Stimulated activated effector memory CD8-positive, alpha-beta T cell treated with anti-CD3 and anti-CD28 coated beads, Interleukin-12 subunit alpha, Interleukin-12 subunit beta, amount 100 ng/mL, for 72 hours (primary cell): ENCODE measurements around the gene MYO1B.

Experiments
- ATAC-seq: fragments of 150-1000 bp; cut with Tn5 transposase; 2 replicates; pipeline ENCODE4 v1.10.0; 2021
- DNase-seq, 2 donors: peaks; one replicate each; pipeline ENCODE4 v3.0.0; 2021 to 2022; ENCODE audit warnings: low spot score in 2 of 2
- H3K27ac Mint-ChIP-seq: one replicate; pipeline ENCODE4 v1.8.0; 2022; ENCODE audit warnings: mild to moderate bottlenecking, mixed read lengths
- H3K36me3 Mint-ChIP-seq: one replicate; pipeline ENCODE4 v1.8.0; 2022; ENCODE audit warnings: mild to moderate bottlenecking, mixed read lengths
- H3K4me1 Mint-ChIP-seq: one replicate; pipeline ENCODE4 v1.8.0; 2022; ENCODE audit warnings: mixed read lengths
- H3K4me3 Mint-ChIP-seq: one replicate; pipeline ENCODE4 v1.8.0; 2022; ENCODE audit warnings: mild to moderate bottlenecking, mixed read lengths
- H3K9me3 Mint-ChIP-seq: one replicate; pipeline ENCODE4 v1.8.0; 2022; ENCODE audit warnings: mixed read lengths

MYO1B gene

GRCh38 chr2:191264647-191265081 lies 19.5 kb downstream of the MYO1B start:
- H3K4me3 Mint-ChIP-seq = no peak overlapping the region
- H3K27ac Mint-ChIP-seq = no peak overlapping the region
- H3K9me3 Mint-ChIP-seq = no peaks in the 10 kb centered on the region
- no peaks in the 10 kb centered on the region for H3K36me3 Mint-ChIP-seq
- no peaks in the 10 kb centered on the region for H3K4me1 Mint-ChIP-seq
- ATAC-seq (peak; percentile 43), DNase-seq (no peak)

DNA sequence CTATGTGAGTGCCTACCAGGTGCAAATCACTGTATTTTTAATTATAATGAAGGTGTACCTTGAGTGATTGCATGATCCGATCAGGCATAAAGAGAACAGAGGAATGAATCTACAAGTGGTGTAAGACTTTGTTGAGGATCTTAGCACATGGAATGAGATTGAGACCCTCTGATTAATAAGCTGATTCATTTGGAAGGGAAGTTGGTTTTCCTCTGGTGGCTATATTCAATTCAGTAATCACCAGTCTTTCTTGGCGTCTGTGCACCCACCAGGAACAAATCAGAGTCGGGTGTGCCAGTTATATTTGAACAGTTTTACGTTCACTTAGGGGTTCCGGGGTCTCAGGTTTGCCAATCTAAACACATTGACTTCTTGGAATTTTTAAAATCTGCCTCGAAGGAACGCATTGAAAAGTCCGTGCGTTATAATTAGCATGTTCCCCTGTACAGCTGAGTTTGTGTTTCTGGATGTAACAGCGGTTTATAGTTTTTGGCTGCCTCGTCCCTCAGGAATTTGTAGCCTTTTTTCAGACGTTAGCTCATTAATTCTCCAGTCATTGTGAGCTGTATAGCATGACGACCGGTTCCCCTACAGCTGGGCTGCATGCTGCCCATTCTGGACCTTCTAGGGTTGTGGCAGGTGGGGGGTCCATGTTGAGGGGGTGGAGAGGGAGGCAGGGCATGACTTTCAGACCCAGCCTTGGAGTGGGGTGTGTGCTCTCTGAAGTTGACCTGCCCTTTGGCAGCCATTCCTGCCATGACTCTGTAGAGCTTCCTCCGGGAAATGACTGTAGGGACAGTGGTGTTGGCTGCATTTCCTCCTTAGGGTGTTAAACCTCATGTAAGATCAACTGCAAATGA lies 20.3 kb downstream of the MYO1B start:
- H3K4me3 Mint-ChIP-seq = no peak overlapping the region
- H3K9me3 Mint-ChIP-seq = no peaks in the 10 kb centered on the region
- H3K36me3 Mint-ChIP-seq = no peaks in the 10 kb centered on the region
- H3K27ac Mint-ChIP-seq = no peak overlapping the region
- no peaks in the 10 kb centered on the region for H3K4me1 Mint-ChIP-seq
- DNase-seq (no peak), ATAC-seq (no peak)

DNA sequence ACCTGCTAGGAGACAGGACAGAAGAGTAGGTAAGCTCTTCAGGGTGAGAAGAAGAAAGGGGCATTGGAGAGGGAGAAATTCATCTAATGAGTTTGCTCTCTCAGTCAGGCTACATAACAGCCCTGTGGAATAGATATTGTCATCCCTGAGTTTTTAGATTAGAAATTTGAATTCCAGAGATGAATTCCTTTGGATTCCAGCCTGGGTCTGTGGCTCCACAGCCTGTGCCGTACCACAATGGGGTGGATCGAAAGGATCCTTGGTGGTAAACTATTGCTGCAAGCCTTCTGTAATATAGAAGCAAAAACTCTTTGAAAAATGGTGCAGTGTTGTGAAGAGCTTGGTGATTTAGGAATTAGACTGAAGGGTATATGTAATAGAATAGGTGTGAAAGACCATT lies 21.0 kb downstream of the MYO1B start:
- Mint-ChIP-seq H3K4me1 (no peaks in the 10 kb centered on the region), H3K27ac (no peak overlapping the region), H3K36me3 (no peaks in the 10 kb centered on the region), H3K9me3 (no peaks in the 10 kb centered on the region), H3K4me3 (no peak overlapping the region)
- ATAC-seq (no peak), DNase-seq (no peak)

- DNase-seq (no peak), ATAC-seq (no peak)
- Mint-ChIP-seq H3K4me3 (no peak overlapping the region), H3K9me3 (no peaks in the 10 kb centered on the region), H3K27ac (no peak overlapping the region), H3K4me1 (no peaks in the 10 kb centered on the region), H3K36me3 (no peaks in the 10 kb centered on the region)
Measured at GRCh38 chr2:191268596-191268995, 23.4 kb downstream of the MYO1B start.

GRCh38 chr2:191270306-191271161 lies 25.3 kb downstream of the MYO1B start:
- no peaks in the 10 kb centered on the region for H3K36me3 Mint-ChIP-seq
- ATAC-seq (peak; percentile 60), DNase-seq (no peak)
- H3K27ac Mint-ChIP-seq = no peak overlapping the region
- H3K4me1 Mint-ChIP-seq = no peaks in the 10 kb centered on the region
- no peaks in the 10 kb centered on the region for H3K9me3 Mint-ChIP-seq
- no peak overlapping the region for H3K4me3 Mint-ChIP-seq

- no peak overlapping the region for H3K27ac Mint-ChIP-seq
- no peaks in the 10 kb centered on the region for H3K4me1 Mint-ChIP-seq
- DNase-seq (no peak), ATAC-seq (no peak)
- no peaks in the 10 kb centered on the region for H3K9me3 Mint-ChIP-seq
- no peaks in the 10 kb centered on the region for H3K36me3 Mint-ChIP-seq
- no peak overlapping the region for H3K4me3 Mint-ChIP-seq
Measured at GRCh38 chr2:191272064-191272463, 26.9 kb downstream of the MYO1B start.

- Mint-ChIP-seq H3K4me3 (no peak overlapping the region), H3K9me3 (no peaks in the 10 kb centered on the region), H3K4me1 (no peaks in the 10 kb centered on the region), H3K27ac (no peak overlapping the region), H3K36me3 (no peaks in the 10 kb centered on the region)
- ATAC-seq (no peak), DNase-seq (no peak)
Measured at GRCh38 chr2:191274413-191274815, 29.2 kb downstream of the MYO1B start.

DNA sequence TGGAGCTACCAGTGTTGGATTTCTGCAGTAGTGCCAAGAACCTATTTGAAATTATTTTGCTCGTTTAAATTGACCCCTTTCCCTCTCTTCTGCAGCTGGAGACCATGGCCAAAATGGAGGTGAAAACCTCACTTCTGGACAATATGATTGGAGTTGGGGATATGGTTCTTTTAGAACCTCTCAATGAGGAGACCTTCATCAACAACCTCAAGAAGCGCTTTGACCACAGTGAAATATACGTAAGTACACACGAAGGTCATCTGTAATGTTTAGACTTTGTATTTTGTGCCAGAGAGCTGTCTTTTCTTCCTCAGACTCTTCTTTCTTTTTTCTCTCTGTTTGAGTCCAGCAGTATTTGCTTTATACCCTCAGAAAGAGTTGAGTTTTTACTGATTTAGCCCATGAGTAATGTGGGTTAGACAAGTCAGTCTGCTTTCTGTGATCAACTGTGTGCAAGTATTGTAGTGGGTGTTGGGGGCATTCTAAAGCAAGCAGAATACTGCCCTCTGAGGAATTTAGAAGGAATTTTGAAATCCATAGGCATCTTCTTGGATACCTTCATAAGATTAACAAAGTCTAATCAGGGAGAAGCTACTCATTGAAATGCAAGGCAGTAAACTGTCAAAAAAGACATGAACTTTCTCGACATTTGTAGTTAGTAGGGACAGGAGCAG lies 31.7 kb downstream of the MYO1B start:
- DNase-seq (no peak), ATAC-seq (no peak)
- no peak overlapping the region for H3K27ac Mint-ChIP-seq
- no peaks in the 10 kb centered on the region for H3K4me1 Mint-ChIP-seq
- no peaks in the 10 kb centered on the region for H3K9me3 Mint-ChIP-seq
- no peak overlapping the region for H3K4me3 Mint-ChIP-seq
- H3K36me3 Mint-ChIP-seq = no peaks in the 10 kb centered on the region

GRCh38 chr2:191280290-191280689 lies 35.1 kb downstream of the MYO1B start:
- ATAC-seq (no peak), DNase-seq (no peak)
- Mint-ChIP-seq H3K4me1 (no peaks in the 10 kb centered on the region), H3K4me3 (no peak overlapping the region), H3K27ac (no peak overlapping the region), H3K9me3 (no peaks in the 10 kb centered on the region), H3K36me3 (no peaks in the 10 kb centered on the region)

- H3K27ac Mint-ChIP-seq = no peak overlapping the region
- H3K9me3 Mint-ChIP-seq = no peaks in the 10 kb centered on the region
- DNase-seq = no peak
- no peaks in the 10 kb centered on the region for H3K4me1 Mint-ChIP-seq
- ATAC-seq = no peak
- H3K4me3 Mint-ChIP-seq = no peak overlapping the region
- H3K36me3 Mint-ChIP-seq = no peaks in the 10 kb centered on the region
Measured at GRCh38 chr2:191280834-191281756, 35.9 kb downstream of the MYO1B start.

DNA sequence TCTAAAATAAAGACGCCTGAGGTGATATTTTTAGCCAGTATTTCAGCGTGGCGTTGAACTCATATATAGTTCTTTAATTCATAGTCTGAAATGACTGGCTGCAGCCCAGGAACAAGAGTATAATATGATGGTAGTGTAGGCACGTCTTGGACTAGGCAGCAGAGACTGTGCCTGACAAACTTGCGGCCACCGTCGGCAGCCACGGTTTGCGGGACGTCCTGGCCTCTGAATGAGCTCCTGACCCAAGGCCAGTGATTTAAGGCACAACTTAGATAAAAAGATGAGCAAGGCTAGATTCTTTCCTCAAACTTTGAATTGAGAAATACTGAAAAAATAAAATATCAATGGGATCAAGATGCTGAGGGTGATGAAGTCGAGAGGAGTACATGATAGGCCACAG lies 40.0 kb downstream of the MYO1B start:
- no peak for ATAC-seq
- Mint-ChIP-seq H3K36me3 (no peaks in the 10 kb centered on the region), H3K4me1 (no peaks in the 10 kb centered on the region), H3K27ac (no peak overlapping the region), H3K4me3 (no peak overlapping the region), H3K9me3 (no peaks in the 10 kb centered on the region)
- no peak for DNase-seq

GRCh38 chr2:191287820-191288219 lies 42.6 kb downstream of the MYO1B start:
- no peak for ATAC-seq
- H3K27ac Mint-ChIP-seq = no peak overlapping the region
- no peaks in the 10 kb centered on the region for H3K4me1 Mint-ChIP-seq
- no peaks in the 10 kb centered on the region for H3K9me3 Mint-ChIP-seq
- DNase-seq = no peak
- no peaks in the 10 kb centered on the region for H3K36me3 Mint-ChIP-seq
- no peak overlapping the region for H3K4me3 Mint-ChIP-seq

DNA sequence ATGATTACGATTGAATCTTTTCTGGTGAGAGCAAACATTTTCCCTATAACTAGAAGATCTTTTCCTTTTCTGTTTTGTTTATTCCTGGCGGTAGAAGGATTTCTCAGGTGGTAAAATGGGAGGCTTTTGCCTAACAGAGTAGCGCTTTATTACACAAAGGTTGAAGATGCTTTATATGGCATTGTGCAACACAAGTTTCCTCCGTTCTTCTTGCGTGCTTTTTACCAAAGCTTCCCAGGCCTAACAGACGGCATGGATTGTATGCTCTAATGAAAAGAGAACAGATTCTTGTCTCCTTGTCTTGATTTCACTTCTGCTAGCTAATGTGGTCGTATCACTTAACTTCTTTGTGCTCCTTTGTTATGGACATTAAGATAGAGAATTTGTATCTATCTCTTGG lies 43.8 kb downstream of the MYO1B start:
- no peak overlapping the region for H3K27ac Mint-ChIP-seq

GRCh38 chr2:191291471-191291870 lies 46.3 kb downstream of the MYO1B start:
- Mint-ChIP-seq H3K9me3 (no peaks in the 10 kb centered on the region), H3K27ac (no peak overlapping the region), H3K4me1 (no peaks in the 10 kb centered on the region), H3K36me3 (no peaks in the 10 kb centered on the region), H3K4me3 (no peak overlapping the region)
- ATAC-seq (no peak), DNase-seq (no peak)

More for the DNA sequence above, 43.8 kb downstream of the MYO1B start:
- no peaks in the 10 kb centered on the region for H3K36me3 Mint-ChIP-seq
- no peaks in the 10 kb centered on the region for H3K4me1 Mint-ChIP-seq
- H3K4me3 Mint-ChIP-seq = no peak overlapping the region
- DNase-seq = no peak
- no peaks in the 10 kb centered on the region for H3K9me3 Mint-ChIP-seq
- ATAC-seq = no peak
